GM12892 (cell line): ENCODE results near the gene PRKAR2B.
A peak's percentile ranks its signal among the peaks of the same experiment; 100 is the strongest.

Source experiments
- DNase-seq: peaks from one replicate; pipeline ENCODE4 v3.0.0; 2011; ENCODE audit not compliant: insufficient read length
- FAIRE-seq: peaks from 2 replicates; lab custom pipeline; 2011; peaks lifted over from hg19 to GRCh38; lab: Jason Lieb, UNC
- POLR2A ChIP-seq: IDR thresholded peaks from 2 replicates; pipeline ENCODE4 v1.6.1; 2011; ENCODE audit warnings: low read depth, low read length, control low read depth
- POLR2AphosphoS5 ChIP-seq: IDR thresholded peaks from 2 replicates; pipeline ENCODE4 v1.6.1; 2011; ENCODE audit warnings: low read depth, low read length, control low read depth
- TAF1 ChIP-seq: IDR thresholded peaks from 2 replicates; pipeline ENCODE4 v1.6.1; 2011; ENCODE audit warnings: low read depth, mild to moderate bottlenecking, control low read depth, low read length, borderline replicate concordance

The PRKAR2B gene

DNA sequence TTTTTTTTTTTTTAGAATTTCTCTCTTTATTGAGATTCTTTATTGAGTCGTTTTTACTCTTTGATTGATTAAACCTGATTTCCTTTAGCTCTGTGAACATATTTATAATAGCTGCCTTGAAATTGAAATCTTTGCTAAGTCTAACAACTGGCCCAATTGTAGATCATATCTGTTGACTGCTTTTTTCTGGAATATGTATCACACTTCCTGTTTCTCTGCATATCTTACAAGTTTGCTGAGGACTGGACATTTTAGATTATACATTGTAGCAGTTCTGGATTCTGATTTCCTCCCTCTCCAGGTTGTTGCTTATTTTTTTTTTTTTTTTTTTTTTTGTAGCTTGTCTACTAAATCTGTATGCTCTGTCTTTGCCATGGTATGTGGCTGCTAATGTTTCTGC, 56.3 kb downstream of the PRKAR2B start:
- FAIRE-seq (no peak), DNase-seq (no peak)
- TF ChIP-seq TAF1 (no peak), POLR2A (no peak), POLR2AphosphoS5 (no peak)

GRCh38 chr7:107103369-107103768, 58.9 kb downstream of the PRKAR2B start:
- FAIRE-seq (peak; percentile 38), DNase-seq (no peak)
- no peak for TF ChIP-seq TAF1
- no peak for TF ChIP-seq POLR2AphosphoS5
- no peak for TF ChIP-seq POLR2A

DNA sequence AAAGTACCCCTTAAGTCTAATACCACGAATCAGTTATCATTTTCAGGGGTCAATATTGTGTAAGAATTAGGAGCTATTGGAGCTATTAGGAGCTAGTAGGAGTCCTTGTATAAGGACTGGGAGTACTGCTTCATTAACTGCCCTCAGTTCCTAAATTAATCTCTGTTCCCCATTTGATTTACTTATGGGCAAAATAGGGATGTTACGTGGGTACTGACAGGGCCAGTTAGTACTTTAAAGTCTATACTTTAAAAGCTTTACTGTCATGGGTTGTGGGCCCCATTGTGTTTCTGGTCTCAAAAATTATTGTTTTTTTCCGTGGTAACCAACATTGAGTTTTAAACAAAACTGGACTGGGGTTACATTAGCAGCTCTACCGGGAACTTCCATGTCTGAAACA, 60.3 kb downstream of the PRKAR2B start:
- FAIRE-seq, result no peak

GRCh38 chr7:107105591-107106245, 61.2 kb downstream of the PRKAR2B start:
- TF ChIP-seq POLR2AphosphoS5 (no peak), TAF1 (no peak), POLR2A (no peak)
- no peak for DNase-seq
- FAIRE-seq, result no peak

More for the DNA sequence above, 60.3 kb downstream of the PRKAR2B start:
- no peak for DNase-seq
- TF ChIP-seq POLR2AphosphoS5 (no peak), TAF1 (no peak)

DNA sequence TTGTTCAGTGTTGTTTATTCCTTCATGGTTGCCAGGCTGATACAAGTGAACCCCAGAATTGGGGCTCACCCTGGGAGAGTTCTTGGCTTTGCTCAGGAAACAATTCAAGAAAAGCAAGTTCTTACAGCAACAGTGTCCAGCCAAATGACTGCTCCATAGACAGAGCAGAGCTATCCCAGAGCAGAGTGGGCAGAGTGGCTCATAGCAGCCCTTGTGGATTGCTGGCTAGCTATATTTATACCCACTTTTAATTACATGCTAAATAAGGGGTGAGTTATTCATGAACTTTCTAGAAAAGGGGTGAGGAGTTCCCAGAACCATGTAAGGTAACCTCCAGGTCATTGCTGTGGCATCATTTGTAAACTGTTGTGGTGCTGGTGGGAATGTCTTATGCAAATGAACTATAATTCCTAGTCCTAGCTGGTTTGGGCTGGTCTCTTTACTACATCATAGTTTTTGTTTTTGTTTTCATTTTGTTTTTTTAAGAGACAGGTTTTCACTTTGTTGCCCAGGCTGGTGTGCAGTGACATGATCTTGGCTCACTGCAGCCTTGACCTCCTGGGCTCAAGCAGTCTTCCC, 64.4 kb downstream of the PRKAR2B start:
- no peak for TF ChIP-seq POLR2A
- TF ChIP-seq TAF1, result no peak
- no peak for TF ChIP-seq POLR2AphosphoS5
- FAIRE-seq (no peak), DNase-seq (no peak)

DNA sequence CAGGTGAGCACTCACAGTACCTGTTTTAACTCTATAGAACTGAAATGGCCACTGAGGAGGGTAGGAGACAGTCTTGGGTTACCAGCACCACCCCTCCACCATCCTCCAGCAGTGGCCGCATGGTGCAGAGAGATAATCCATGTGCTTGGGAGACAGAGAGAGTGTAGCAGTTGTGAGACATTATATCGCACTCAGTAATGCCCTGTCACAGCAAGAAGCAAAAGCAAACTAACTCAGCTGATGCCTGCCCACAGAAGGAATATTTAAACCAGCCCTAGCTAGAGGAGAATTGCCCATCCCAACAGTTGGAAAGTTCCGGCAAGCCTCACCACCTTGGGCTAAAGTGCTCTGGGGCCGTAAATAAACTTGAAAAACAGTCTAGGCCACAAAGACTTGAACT, 65.5 kb downstream of the PRKAR2B start:
- TF ChIP-seq POLR2AphosphoS5, result no peak
- TF ChIP-seq TAF1, result no peak
- TF ChIP-seq POLR2A, result no peak
- FAIRE-seq (no peak), DNase-seq (no peak)

- FAIRE-seq (no peak), DNase-seq (no peak)
- no peak for TF ChIP-seq POLR2AphosphoS5
- TF ChIP-seq POLR2A, result no peak
- TF ChIP-seq TAF1, result no peak
Observed at GRCh38 chr7:107111196-107111595, 66.7 kb downstream of the PRKAR2B start.

GRCh38 chr7:107113866-107114265, 69.4 kb downstream of the PRKAR2B start:
- no peak for TF ChIP-seq POLR2A
- no peak for FAIRE-seq
- DNase-seq, result no peak

DNA sequence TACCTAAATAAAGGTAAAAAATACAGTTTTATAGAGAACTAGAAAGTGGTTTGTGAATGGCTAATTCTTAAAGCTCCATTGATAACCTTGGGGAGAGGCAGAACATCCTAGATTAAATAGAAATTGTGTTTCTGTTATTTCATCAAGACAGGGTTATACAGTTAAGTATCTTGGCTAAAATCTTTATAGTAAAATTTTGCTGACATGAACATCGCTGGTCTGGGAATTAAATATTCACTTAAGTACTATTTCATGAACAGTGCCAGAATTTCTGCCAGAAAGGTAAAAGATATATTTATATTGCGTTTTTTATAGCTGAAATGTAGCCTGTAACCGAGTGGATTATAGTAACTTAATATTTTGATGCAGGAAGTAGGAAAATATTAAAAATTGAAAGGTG, 70.6 kb downstream of the PRKAR2B start:
- no peak for DNase-seq
- TF ChIP-seq POLR2A (no peak), POLR2AphosphoS5 (no peak), TAF1 (no peak)
- no peak for FAIRE-seq

GRCh38 chr7:107115762-107116540, 71.4 kb downstream of the PRKAR2B start:
- TF ChIP-seq POLR2A (no peak), TAF1 (no peak), POLR2AphosphoS5 (no peak)
- FAIRE-seq (no peak), DNase-seq (no peak)

DNA sequence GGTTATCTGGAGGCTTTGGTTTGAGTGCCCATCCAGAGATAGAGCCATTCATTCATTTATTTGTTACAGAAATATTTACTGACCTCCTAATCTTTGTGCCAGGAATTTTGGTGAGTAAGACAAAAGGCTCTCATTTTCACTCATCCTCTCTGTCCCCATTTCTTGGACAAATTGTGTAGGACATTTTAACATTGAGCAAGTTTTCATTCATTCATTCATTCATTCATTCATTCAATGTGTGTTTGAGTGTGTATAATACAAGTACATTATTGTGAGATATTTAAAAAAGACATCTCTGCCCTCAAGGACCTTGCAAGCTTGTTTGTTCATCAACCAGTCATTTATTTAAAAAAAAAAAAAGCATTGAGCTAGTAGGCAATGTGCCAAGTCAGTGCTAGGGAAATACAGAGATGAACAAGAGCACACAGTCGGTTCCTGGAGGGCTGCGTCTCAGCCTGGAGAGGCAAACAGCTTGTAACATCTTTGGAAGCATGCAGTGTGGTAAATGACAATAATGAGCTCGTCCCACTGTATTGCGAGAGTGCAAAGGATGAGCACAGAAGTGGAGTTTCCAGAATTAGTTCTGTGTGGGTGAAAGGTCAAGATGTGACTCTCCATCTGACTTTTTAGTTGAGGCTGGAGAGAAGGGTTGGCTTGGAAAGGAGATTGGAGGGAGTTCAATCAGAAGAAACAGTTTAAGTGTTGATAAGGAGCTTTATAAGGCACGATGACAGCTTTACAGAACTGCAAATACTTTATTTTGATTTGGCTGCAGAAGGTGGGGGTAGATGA, 73.8 kb downstream of the PRKAR2B start:
- DNase-seq, result no peak
- no peak for TF ChIP-seq POLR2AphosphoS5
- no peak for TF ChIP-seq TAF1
- TF ChIP-seq POLR2A, result no peak
- no peak for FAIRE-seq
